GM12873 (cell line): ENCODE data around the gene DSPP.

Experiments
- TF ChIP-seq, protein P1 (sequence below): IDR thresholded peaks from 2 replicates; pipeline ENCODE4 v1.5.1; 2012; ENCODE audit warnings: low read depth, mild to moderate bottlenecking, moderate library complexity, low read length, control low read depth; ENCODE audit not compliant: insufficient read depth; ENCODE audit errors: missing control alignments

The DSPP gene

DNA sequence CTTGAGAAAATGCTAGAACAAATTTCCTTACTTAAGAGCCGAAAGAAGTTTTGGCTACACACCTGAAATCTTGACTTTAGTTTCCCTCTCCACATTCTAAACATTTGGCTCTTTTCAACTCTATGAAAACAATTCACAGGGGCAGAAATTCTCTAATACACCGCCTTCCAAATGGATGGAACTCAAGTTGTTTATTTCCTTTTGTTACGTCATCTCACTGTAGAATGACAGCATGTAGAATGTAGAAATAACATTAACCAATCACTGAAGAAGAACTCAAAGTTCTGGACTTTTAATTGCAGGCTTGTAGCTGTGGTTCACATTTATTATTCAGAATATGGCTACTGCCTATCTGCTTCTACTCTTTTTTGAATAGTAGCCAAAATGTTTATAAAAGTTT is 43.6 kb downstream of the DSPP start:
- TF ChIP-seq, protein P1, sequence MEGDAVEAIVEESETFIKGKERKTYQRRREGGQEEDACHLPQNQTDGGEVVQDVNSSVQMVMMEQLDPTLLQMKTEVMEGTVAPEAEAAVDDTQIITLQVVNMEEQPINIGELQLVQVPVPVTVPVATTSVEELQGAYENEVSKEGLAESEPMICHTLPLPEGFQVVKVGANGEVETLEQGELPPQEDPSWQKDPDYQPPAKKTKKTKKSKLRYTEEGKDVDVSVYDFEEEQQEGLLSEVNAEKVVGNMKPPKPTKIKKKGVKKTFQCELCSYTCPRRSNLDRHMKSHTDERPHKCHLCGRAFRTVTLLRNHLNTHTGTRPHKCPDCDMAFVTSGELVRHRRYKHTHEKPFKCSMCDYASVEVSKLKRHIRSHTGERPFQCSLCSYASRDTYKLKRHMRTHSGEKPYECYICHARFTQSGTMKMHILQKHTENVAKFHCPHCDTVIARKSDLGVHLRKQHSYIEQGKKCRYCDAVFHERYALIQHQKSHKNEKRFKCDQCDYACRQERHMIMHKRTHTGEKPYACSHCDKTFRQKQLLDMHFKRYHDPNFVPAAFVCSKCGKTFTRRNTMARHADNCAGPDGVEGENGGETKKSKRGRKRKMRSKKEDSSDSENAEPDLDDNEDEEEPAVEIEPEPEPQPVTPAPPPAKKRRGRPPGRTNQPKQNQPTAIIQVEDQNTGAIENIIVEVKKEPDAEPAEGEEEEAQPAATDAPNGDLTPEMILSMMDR: no peak

DNA sequence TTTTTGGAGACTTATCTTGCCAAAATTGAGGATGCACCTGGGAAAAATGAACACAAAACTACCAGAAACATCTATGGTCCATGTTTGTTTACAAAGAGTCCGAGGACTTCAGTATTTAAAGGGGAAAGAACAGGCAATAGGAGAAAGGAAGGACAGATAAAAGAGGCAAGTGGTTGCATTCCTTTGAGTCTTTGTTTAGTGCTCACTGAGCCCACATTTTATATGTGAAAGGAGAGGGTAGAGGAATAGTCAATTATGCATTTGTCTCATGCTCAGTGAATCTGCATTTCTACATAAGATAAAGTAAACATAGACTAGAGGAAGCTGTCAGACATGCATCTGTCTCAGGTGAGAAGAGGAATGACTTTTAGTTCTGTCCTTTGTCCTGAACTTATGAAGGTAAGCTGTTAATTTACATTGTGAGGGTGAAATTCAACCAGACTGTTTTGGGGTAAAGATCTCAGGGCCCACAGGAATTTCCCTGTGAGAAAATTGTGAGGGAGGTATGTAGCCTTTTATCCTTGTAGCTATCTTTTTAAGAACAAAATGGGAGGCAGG is 46.2 kb downstream of the DSPP start:
- TF ChIP-seq, protein P1: no peak

DNA sequence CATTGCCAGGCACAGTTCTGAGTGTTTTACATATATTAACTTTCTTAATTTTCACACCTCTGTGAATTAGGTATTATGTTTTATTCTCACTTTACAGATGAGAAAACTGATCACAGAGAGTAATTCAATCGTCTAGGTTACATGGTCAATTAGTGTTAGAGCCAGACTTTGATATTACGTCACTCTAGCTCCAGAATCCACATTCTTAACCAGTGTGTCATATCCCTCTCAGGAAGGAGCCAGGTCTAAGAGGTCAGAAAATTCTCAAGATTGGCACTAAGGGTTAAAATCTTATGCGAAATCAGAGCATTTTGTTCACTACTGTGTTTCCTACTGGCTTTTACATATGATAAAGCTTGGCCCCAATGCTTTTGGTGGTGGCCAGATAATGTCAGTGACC is 49.2 kb downstream of the DSPP start:
- TF ChIP-seq, protein P1: no peak

DNA sequence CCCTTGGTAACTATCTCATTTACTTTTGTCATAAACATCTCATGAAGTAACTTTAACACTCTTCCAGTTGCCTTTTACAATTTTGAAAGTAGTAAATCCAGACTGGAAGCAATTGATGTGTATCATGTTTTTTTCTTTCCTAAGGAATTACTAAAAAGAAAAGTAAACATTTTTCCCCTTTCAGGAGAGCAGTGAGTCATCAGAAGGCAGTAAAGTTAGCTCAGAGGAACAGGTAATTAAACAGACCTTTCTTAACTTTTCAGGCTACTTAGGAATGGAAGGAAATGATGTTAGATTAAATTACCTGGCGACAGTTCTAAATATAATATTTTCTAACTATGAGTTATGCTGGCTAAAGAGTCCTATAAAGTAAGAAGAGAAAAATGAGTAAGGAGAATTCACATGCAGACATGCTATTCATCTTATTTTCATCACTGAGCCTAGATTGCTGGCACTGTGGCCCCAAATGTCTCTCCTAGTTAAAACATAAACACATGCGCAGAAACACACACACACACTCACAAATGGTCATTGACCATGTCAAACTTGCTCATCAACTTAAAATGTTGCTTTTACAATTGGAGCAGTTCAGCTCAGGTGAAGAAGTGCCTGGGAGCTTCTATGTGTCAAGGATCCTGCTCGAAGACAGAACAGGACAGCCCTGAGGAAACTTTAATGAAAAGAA is 51.1 kb downstream of the DSPP start:
- TF ChIP-seq, protein P1: no peak

DNA sequence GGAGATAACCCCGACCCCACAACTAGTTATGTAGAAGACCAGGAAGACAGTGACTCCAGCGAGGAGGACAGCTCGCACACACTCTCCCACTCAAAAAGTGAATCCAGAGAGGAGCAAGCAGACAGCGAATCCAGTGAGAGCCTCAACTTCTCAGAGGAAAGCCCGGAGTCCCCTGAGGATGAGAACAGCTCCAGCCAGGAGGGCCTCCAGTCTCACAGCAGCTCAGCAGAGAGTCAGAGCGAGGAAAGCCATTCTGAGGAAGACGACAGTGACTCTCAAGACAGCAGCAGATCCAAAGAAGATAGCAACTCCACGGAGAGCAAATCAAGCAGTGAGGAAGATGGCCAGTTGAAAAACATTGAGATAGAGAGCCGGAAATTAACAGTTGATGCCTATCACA is 54.5 kb downstream of the DSPP start:
- TF ChIP-seq, protein P1: no peak
